Smooth muscle cell (in vitro differentiated cells): Measurements from ENCODE around the gene GNAQ. TPM values are rescaled to one million over a fixed set of nuclear protein-coding genes. Genes with fewer than 3 reads are reported as not detected.
A peak's percentile ranks its signal among the peaks of the same experiment; 100 is the strongest.

Experiments used
- DNase-seq: peaks from one replicate; lab custom pipeline; 2025; ENCODE audit not compliant: unreplicated experiment; lab: John Stamatoyannopoulos, UW
- H2AFZ ChIP-seq: fragments of 200-600 bp; sonication (generic); 2 replicates; pipeline ENCODE4 v1.6.0; 2016; ENCODE audit warnings: antibody characterized with exemption, low read depth, mild to moderate bottlenecking
- H3F3A ChIP-seq: fragments of 200-600 bp; sonication (generic); 2 replicates; pipeline ENCODE4 v1.6.0; 2017; ENCODE audit warnings: antibody characterized with exemption, low read depth
- H3K27ac ChIP-seq: fragments of 200-600 bp; sonication (generic); 2 replicates; pipeline ENCODE4 v1.5.1; 2016; ENCODE audit warnings: low read depth, mild to moderate bottlenecking
- H3K27me3 ChIP-seq: fragments of 200-600 bp; sonication (generic); 2 replicates; pipeline ENCODE4 v1.6.1; 2016; ENCODE audit warnings: low read depth, mild to moderate bottlenecking
- H3K36me3 ChIP-seq: fragments of 200-600 bp; sonication (generic); 2 replicates; pipeline ENCODE4 v1.5.1; 2016; ENCODE audit warnings: low read depth
- H3K4me1 ChIP-seq: fragments of 200-600 bp; sonication (generic); 2 replicates; pipeline ENCODE4 v1.5.1; 2016; ENCODE audit warnings: low read depth
- H3K4me2 ChIP-seq: fragments of 200-600 bp; sonication (generic); 2 replicates; pipeline ENCODE4 v1.6.0; 2016; ENCODE audit warnings: mild to moderate bottlenecking
- H3K4me3 ChIP-seq: fragments of 200-600 bp; sonication (generic); 2 replicates; pipeline ENCODE4 v1.5.1; 2016; ENCODE audit warnings: mild to moderate bottlenecking
- H3K79me2 ChIP-seq: fragments of 200-600 bp; sonication (generic); 2 replicates; pipeline ENCODE4 v1.6.0; 2016; ENCODE audit warnings: low read depth, mild to moderate bottlenecking
- H3K9ac ChIP-seq: fragments of 200-600 bp; sonication (generic); 2 replicates; pipeline ENCODE4 v1.6.0; 2016; ENCODE audit warnings: low read depth
- H3K9me3 ChIP-seq: fragments of 200-600 bp; sonication (generic); replicated peaks from 2 replicates; pipeline ENCODE4 v1.5.1; 2016; ENCODE audit warnings: low read depth
- H4K20me1 ChIP-seq: fragments of 200-600 bp; sonication (generic); 2 replicates; pipeline ENCODE4 v1.6.0; 2016; ENCODE audit warnings: low read depth
- WGBS: methylation state at CpG from one replicate; pipeline ENCODE4 v1.1.7; 2016; ENCODE audit warnings: low lambda C conversion rate; 5-methylcytosine and 5-hydroxymethylcytosine counted together
- polyA plus RNA-seq: library from polyadenylated mRNA; unstranded; fragments of >200 nt; fragmentation: Nextera tagmentation; extraction: Ambion mirVana; gene quantifications from 2 replicates; pipeline ENCODE4 v1.2.1, GENCODE V29; 2016
- total RNA-seq: library from RNA; depleted of rRNA; stranded (reverse); fragments of >200 nt; gene quantifications from 2 replicates; pipeline ENCODE4 v1.2.3, GENCODE V29; 2014
- TF ChIP-seq, protein P1 (sequence below): fragments of 200-600 bp; sonication (generic); IDR thresholded peaks from 2 replicates; pipeline ENCODE4 v1.5.1; 2017; ENCODE audit warnings: borderline replicate concordance, mild to moderate bottlenecking, antibody characterized with exemption; ENCODE audit not compliant: insufficient read depth, poor library complexity, severe bottlenecking

Gene GNAQ
- total and polyA plus RNA-seq, 2 experiments from 2014 or later: 12.5 to 41.4 TPM

DNA sequence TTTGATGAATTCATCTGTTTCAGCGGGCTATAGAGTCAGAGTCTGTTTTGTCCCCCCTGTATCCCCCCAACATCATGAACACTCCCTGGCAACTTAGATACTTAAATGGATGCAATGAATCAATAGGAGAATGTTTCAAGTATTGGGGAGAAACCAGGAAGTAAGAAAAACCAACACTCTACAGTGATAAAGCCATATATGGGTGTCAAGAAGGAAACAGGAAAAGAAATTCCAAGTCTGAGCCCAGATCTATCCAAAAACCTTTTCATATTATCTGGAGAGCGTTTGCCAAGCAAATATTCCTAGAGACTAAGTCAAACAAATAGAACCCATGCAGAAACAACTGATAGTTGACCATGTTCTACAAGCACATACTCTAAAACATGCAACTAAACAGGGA, 2.3 kb upstream of the GNAQ start:
- Histone ChIP-seq H3F3A (peaks cover 12% of the 10 kb centered on the region), H3K9me3 (no peaks in the 10 kb centered on the region), H3K4me1 (peaks cover 22% of the 10 kb centered on the region), H3K79me2 (peaks cover 18% of the 10 kb centered on the region), H3K4me3 (no peak overlapping the region), H3K27me3 (no peaks in the 10 kb centered on the region), H3K27ac (no peak overlapping the region), H3K36me3 (no peaks in the 10 kb centered on the region), H4K20me1 (peaks cover 18% of the 10 kb centered on the region), H3K9ac (no peak overlapping the region), H2AFZ (no peak overlapping the region), H3K4me2 (no peak overlapping the region)
- 90% methylated on average over 2 of the region's 2 CpGs for WGBS
- no peak for DNase-seq
- TF ChIP-seq, protein P1, sequence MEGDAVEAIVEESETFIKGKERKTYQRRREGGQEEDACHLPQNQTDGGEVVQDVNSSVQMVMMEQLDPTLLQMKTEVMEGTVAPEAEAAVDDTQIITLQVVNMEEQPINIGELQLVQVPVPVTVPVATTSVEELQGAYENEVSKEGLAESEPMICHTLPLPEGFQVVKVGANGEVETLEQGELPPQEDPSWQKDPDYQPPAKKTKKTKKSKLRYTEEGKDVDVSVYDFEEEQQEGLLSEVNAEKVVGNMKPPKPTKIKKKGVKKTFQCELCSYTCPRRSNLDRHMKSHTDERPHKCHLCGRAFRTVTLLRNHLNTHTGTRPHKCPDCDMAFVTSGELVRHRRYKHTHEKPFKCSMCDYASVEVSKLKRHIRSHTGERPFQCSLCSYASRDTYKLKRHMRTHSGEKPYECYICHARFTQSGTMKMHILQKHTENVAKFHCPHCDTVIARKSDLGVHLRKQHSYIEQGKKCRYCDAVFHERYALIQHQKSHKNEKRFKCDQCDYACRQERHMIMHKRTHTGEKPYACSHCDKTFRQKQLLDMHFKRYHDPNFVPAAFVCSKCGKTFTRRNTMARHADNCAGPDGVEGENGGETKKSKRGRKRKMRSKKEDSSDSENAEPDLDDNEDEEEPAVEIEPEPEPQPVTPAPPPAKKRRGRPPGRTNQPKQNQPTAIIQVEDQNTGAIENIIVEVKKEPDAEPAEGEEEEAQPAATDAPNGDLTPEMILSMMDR: no peak

GRCh38 chr9:78032730-78033457, 1.3 kb upstream of the GNAQ start:
- Histone ChIP-seq H3K9ac (peak overlapping the region; percentile 85), H3K36me3 (no peaks in the 10 kb centered on the region), H3K9me3 (no peaks in the 10 kb centered on the region), H3K4me1 (peaks cover 32% of the 10 kb centered on the region), H3F3A (peaks cover 12% of the 10 kb centered on the region), H3K4me2 (peak overlapping the region; percentile 87), H2AFZ (peak overlapping the region; percentile 88), H3K4me3 (peak overlapping the region; percentile 69), H4K20me1 (peaks cover 27% of the 10 kb centered on the region), H3K27ac (peak overlapping the region; percentile 91), H3K27me3 (no peaks in the 10 kb centered on the region), H3K79me2 (peaks cover 28% of the 10 kb centered on the region)
- WGBS: 53% methylated on average over 14 of the region's 14 CpGs
- TF ChIP-seq, protein P1: no peak
- no peak for DNase-seq

GRCh38 chr9:78031893-78032729, 500 bp upstream of the GNAQ start:
- Histone ChIP-seq H3K27ac (peak overlapping the region; percentile 91), H2AFZ (peak overlapping the region; percentile 88), H3K79me2 (peaks cover 36% of the 10 kb centered on the region), H3K4me2 (peak overlapping the region; percentile 87), H3K4me1 (peaks cover 36% of the 10 kb centered on the region), H3K9me3 (no peaks in the 10 kb centered on the region), H3K36me3 (no peaks in the 10 kb centered on the region), H4K20me1 (peaks cover 35% of the 10 kb centered on the region), H3K4me3 (peak overlapping the region; percentile 69), H3K9ac (peak overlapping the region; percentile 85), H3K27me3 (no peaks in the 10 kb centered on the region), H3F3A (peaks cover 12% of the 10 kb centered on the region)
- WGBS: 2% methylated on average over 74 of the region's 95 CpGs
- DNase-seq: peak; percentile 63
- TF ChIP-seq, protein P1: no peak
